H1 (cell line): Measurements from ENCODE around the gene ENTR1.

Source experiments
- CBX5 ChIP-seq: fragments of 300-800, 300-1000 bp; sonication (generic); IDR thresholded peaks from 2 replicates; pipeline ENCODE4 v1.7.1; 2016; ENCODE audit warnings: antibody characterized with exemption, low read length, low read depth
- KDM1A ChIP-seq: fragments of 200-600, 300-600 bp; sonication (generic); IDR thresholded peaks from 2 replicates; pipeline ENCODE4 v1.7.1; 2016; ENCODE audit warnings: mild to moderate bottlenecking, low read length, borderline replicate concordance
- POLR2A ChIP-seq, 2 experiments: IDR thresholded peaks; 1 replicate in 1 of 2; 2 replicates in 1 of 2; pipeline ENCODE4 v1.6.1; 2011; ENCODE audit warnings: low read depth in 2 of 2, low read length in 2 of 2, mild to moderate bottlenecking in 2 of 2; ENCODE audit errors: control extremely low read depth in 1 of 2
- POLR2AphosphoS5 ChIP-seq: IDR thresholded peaks from 2 replicates; pipeline ENCODE4 v1.6.1; 2011; ENCODE audit warnings: low read depth, low read length
- SP1 ChIP-seq: IDR thresholded peaks from 2 replicates; pipeline ENCODE4 v1.6.1; 2011; ENCODE audit warnings: low read depth, low read length
- SP4 ChIP-seq: IDR thresholded peaks from 2 replicates; pipeline ENCODE4 v1.6.1; 2012; ENCODE audit warnings: low read length, inconsistent platforms
- SRF ChIP-seq: IDR thresholded peaks from 2 replicates; pipeline ENCODE4 v1.6.1; 2011; ENCODE audit warnings: mild to moderate bottlenecking, low read depth, low read length, moderate library complexity
- SUZ12 ChIP-seq: fragments of 200-600 bp; sonication (generic); IDR thresholded peaks from 2 replicates; pipeline ENCODE4 v1.6.1; 2012; ENCODE audit warnings: mild to moderate bottlenecking, inconsistent platforms, low read length, moderate library complexity, mixed read lengths
- TF ChIP-seq, protein P1 (sequence below), 3 experiments: IDR thresholded peaks; 1 replicate in 2 of 3; 2 replicates in 1 of 3; pipeline versions ENCODE4 v1.5.1 to v1.6.1; 2011; ENCODE audit warnings: low read length in 3 of 3, mild to moderate bottlenecking in 3 of 3, inconsistent platforms in 2 of 3, low read depth in 1 of 3, moderate library complexity in 1 of 3; ENCODE audit not compliant: insufficient read depth in 1 of 3; ENCODE audit errors: control extremely low read depth in 1 of 3

DNA sequence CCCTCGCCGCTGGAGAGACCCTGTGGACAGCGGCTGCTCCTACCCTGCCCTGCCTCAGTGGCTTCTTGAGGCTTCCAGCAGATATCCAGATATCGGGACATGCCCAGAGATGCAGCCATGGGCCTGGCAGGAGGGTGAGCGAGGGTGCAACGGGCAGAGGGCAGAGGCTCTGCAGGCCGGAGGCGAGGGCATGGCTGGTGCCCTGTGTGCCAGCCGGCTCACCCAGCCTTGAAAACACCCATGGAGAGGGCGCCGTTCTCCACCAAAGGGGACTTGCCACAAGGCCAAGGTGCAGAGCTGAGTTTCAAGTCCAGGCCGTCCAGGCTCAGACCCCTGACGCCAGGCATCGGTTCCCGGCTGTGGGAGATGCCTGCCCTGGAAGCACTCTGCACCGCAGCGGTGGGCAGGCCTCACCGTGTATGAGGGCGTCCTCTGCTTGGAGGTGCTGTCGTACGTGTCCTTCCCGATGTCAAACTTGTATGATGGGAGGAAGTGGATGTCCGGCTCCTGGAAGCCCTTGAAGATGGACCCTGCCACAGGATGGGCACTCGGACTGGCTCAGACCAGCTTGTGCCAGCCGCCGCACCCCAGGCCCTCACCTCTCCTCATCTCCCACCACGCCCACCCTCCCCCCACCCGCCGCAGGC is 20.3 kb upstream of the ENTR1 start:
- no peak for TF ChIP-seq POLR2A (IDR thresholded peaks at IDR 0.05; ENCODE audit: control extremely low read depth in 1 of 2, low read depth in 2 of 2, low read length in 2 of 2)
- no peak for TF ChIP-seq SP1
- no peak for TF ChIP-seq SP4
- TF ChIP-seq CBX5 = no peak
- TF ChIP-seq, protein P1, sequence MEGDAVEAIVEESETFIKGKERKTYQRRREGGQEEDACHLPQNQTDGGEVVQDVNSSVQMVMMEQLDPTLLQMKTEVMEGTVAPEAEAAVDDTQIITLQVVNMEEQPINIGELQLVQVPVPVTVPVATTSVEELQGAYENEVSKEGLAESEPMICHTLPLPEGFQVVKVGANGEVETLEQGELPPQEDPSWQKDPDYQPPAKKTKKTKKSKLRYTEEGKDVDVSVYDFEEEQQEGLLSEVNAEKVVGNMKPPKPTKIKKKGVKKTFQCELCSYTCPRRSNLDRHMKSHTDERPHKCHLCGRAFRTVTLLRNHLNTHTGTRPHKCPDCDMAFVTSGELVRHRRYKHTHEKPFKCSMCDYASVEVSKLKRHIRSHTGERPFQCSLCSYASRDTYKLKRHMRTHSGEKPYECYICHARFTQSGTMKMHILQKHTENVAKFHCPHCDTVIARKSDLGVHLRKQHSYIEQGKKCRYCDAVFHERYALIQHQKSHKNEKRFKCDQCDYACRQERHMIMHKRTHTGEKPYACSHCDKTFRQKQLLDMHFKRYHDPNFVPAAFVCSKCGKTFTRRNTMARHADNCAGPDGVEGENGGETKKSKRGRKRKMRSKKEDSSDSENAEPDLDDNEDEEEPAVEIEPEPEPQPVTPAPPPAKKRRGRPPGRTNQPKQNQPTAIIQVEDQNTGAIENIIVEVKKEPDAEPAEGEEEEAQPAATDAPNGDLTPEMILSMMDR (IDR thresholded peaks at IDR 0.05; ENCODE audit: control extremely low read depth in 1 of 3, insufficient read depth in 1 of 3, low read depth in 1 of 3, low read length in 3 of 3) = no peak
- TF ChIP-seq SRF = no peak
- TF ChIP-seq SUZ12 = no peak
- TF ChIP-seq KDM1A = no peak
- no peak for TF ChIP-seq POLR2AphosphoS5
